Medulla oblongata (tissue), 1 donor: Measurements from ENCODE around the gene ACTR3.
A peak's percentile ranks its signal among the peaks of the same experiment; 100 is the strongest.

Source experiments
- DNase-seq: peaks from one replicate; pipeline ENCODE4 v3.0.0-alpha.2; 2015; ENCODE audit errors: extremely low spot score

Gene ACTR3

GRCh38 chr2:113965644-113966043 lies 75.8 kb downstream of the ACTR3 start:
- peak; percentile 30 for DNase-seq

- no peak for DNase-seq
These were observed 76.3 kb downstream of the ACTR3 start for GRCh38 chr2:113966171-113966570.

- DNase-seq, result no peak
These were observed 76.9 kb downstream of the ACTR3 start for GRCh38 chr2:113966832-113967231.

GRCh38 chr2:113967272-113967671 lies 77.4 kb downstream of the ACTR3 start:
- no peak for DNase-seq

GRCh38 chr2:113972766-113973165 lies 82.9 kb downstream of the ACTR3 start:
- DNase-seq, result no peak

GRCh38 chr2:113973810-113974209 lies 83.9 kb downstream of the ACTR3 start:
- no peak for DNase-seq

GRCh38 chr2:113974727-113975126 lies 84.8 kb downstream of the ACTR3 start:
- DNase-seq, result no peak

GRCh38 chr2:113976277-113976928 lies 86.5 kb downstream of the ACTR3 start:
- no peak for DNase-seq

- no peak for DNase-seq
These were observed 87.3 kb downstream of the ACTR3 start for GRCh38 chr2:113977060-113977659.

GRCh38 chr2:113977660-113978523 lies 88.0 kb downstream of the ACTR3 start:
- DNase-seq, result peak; percentile 45

- DNase-seq, result no peak
These were observed 88.8 kb downstream of the ACTR3 start for GRCh38 chr2:113978524-113979190.

- DNase-seq, result no peak
These were observed 89.6 kb downstream of the ACTR3 start for GRCh38 chr2:113979191-113980128.

GRCh38 chr2:113980946-113981345 lies 91.1 kb downstream of the ACTR3 start:
- no peak for DNase-seq

GRCh38 chr2:113981404-113982134 lies 91.7 kb downstream of the ACTR3 start:
- DNase-seq, result no peak

GRCh38 chr2:113985554-113986397 lies 95.9 kb downstream of the ACTR3 start:
- DNase-seq, result no peak

- DNase-seq, result no peak
These were observed 96.9 kb downstream of the ACTR3 start for GRCh38 chr2:113986762-113987290.

GRCh38 chr2:113992090-113992489 lies 102.2 kb downstream of the ACTR3 start:
- DNase-seq, result no peak

GRCh38 chr2:113996671-113997594 lies 107.0 kb downstream of the ACTR3 start:
- no peak for DNase-seq
